SK-N-SH (cell line): ENCODE results near the gene LGALS3. TPM values are rescaled to one million over a fixed set of nuclear protein-coding genes. Genes with fewer than 3 reads are reported as not detected.

ENCODE experiments used
- CTCF ChIA-PET: fragments of 300-600, 350-600 bp; formaldehyde crosslinking; extraction: SDS; loops from one replicate; lab custom pipeline; 2021; lab: Yijun Ruan, JAX
- POLR2A ChIA-PET: fragments of 350-600 bp; sonication (Branson Sonifier 250); formaldehyde crosslinking; extraction: SDS; loops from one replicate; lab custom pipeline; 2020; ENCODE audit warnings: antibody characterized with exemption, inconsistent platforms; lab: Yijun Ruan, JAX
- DNase-seq: peaks from one replicate; pipeline ENCODE4 v3.0.0; 2012
- H2AFZ ChIP-seq: fragments of 200-600 bp; sonication (generic); 2 replicates; pipeline ENCODE4 v1.8.1; 2016; ENCODE audit warnings: antibody characterized with exemption, mild to moderate bottlenecking, low read depth
- H3F3A ChIP-seq: fragments of 200-600 bp; sonication (generic); replicated peaks from 2 replicates; pipeline ENCODE3; 2016; ENCODE audit warnings: antibody characterized with exemption, mild to moderate bottlenecking; ENCODE audit not compliant: insufficient read depth
- H3K27ac ChIP-seq, 2 experiments: fragments of 200-500 bp in 1 of 2; fragments of 200-600 bp in 1 of 2; sonication (Bioruptor generic) in 1 of 2; sonication (generic), shearing (Covaris generic) in 1 of 2; 2 replicates each; pipeline versions ENCODE4 v1.5.1 to v1.6.1; 2014 to 2016; ENCODE audit warnings: low read depth in 2 of 2, inconsistent platforms in 1 of 2, low read length in 1 of 2, mild to moderate bottlenecking in 1 of 2, mixed read lengths in 1 of 2
- H3K27me3 ChIP-seq: fragments of 200-600 bp; sonication (generic), shearing (Covaris generic); 2 replicates; pipeline ENCODE4 v1.6.1; 2016; ENCODE audit warnings: mixed run types; ENCODE audit not compliant: insufficient read depth
- H3K36me3 ChIP-seq, 2 experiments: fragments of 200-500 bp in 1 of 2; fragments of 200-600 bp in 1 of 2; sonication (Bioruptor generic) in 1 of 2; sonication (generic) in 1 of 2; replicated peaks in 1 of 2; 2 replicates each; pipeline versions ENCODE3 to v1.5.1; 2014 to 2016; ENCODE audit warnings: low read length in 1 of 2, mild to moderate bottlenecking in 1 of 2; ENCODE audit not compliant: insufficient read depth in 2 of 2, control insufficient read depth in 1 of 2
- H3K4me1 ChIP-seq, 2 experiments: fragments of 200-500 bp in 1 of 2; fragments of 200-600 bp in 1 of 2; sonication (Bioruptor generic) in 1 of 2; sonication (generic), shearing (Covaris generic) in 1 of 2; 2 replicates each; pipeline versions ENCODE4 v1.5.1 to v1.6.1; 2014 to 2016; ENCODE audit warnings: low read depth in 1 of 2, low read length in 1 of 2, mixed run types in 1 of 2; ENCODE audit not compliant: insufficient read depth in 2 of 2, control insufficient read depth in 1 of 2
- H3K4me2 ChIP-seq: fragments of 200-600 bp; sonication (generic), shearing (Covaris generic); 2 replicates; pipeline ENCODE4 v1.6.1; 2017; ENCODE audit warnings: mixed run types
- H3K4me3 ChIP-seq, 2 experiments: fragments of 200-500 bp in 1 of 2; fragments of 200-600 bp in 1 of 2; sonication (Bioruptor generic) in 1 of 2; sonication (generic), shearing (Covaris generic) in 1 of 2; 2 replicates each; pipeline versions ENCODE4 v1.5.1 to v1.8.1; 2014 to 2016; ENCODE audit warnings: low read depth in 2 of 2, inconsistent platforms in 1 of 2, low read length in 1 of 2, mild to moderate bottlenecking in 1 of 2, mixed read lengths in 1 of 2, moderate library complexity in 1 of 2
- H3K79me2 ChIP-seq: fragments of 200-600 bp; sonication (generic); 2 replicates; pipeline ENCODE4 v1.8.1; 2017; ENCODE audit warnings: mild to moderate bottlenecking; ENCODE audit not compliant: insufficient read depth
- H3K9ac ChIP-seq: fragments of 200-600 bp; sonication (generic); 2 replicates; pipeline ENCODE4 v1.6.1; 2017; ENCODE audit warnings: mixed run types
- H3K9me2 ChIP-seq: fragments of 200-600 bp; sonication (generic); 2 replicates; pipeline ENCODE4 v1.6.1; 2017; ENCODE audit warnings: mixed run types
- H3K9me3 ChIP-seq: fragments of 200-600 bp; sonication (generic); 2 replicates; pipeline ENCODE4 v1.6.1; 2017; ENCODE audit warnings: mixed run types, mild to moderate bottlenecking, moderate library complexity
- H4K20me1 ChIP-seq: fragments of 200-600 bp; sonication (generic); 2 replicates; pipeline ENCODE4 v1.6.1; 2017; ENCODE audit warnings: mild to moderate bottlenecking, mixed run types; ENCODE audit not compliant: insufficient read depth
- CHD2 ChIP-seq: fragments of 150-350 bp; IDR thresholded peaks from 2 replicates; pipeline ENCODE4 v1.6.1; 2018; ENCODE audit warnings: low read length; ENCODE audit not compliant: partially characterized antibody
- ELF1 ChIP-seq: IDR thresholded peaks from 2 replicates; pipeline ENCODE4 v1.4.0; 2012
- FOSL2 ChIP-seq: IDR thresholded peaks from 2 replicates; pipeline ENCODE4 v1.4.0; 2012; ENCODE audit warnings: low read depth, mild to moderate bottlenecking, moderate library complexity, borderline replicate concordance
- FOXJ3 ChIP-seq: sonication (generic); formaldehyde crosslinking; IDR thresholded peaks from 2 replicates; pipeline ENCODE4 v1.5.1; 2020; ENCODE audit warnings: mild to moderate bottlenecking, missing genetic modification reagents
- GABPA ChIP-seq: IDR thresholded peaks from 2 replicates; pipeline ENCODE4 v1.4.0; 2012; ENCODE audit warnings: low read depth, mild to moderate bottlenecking
- JUND ChIP-seq: IDR thresholded peaks from 2 replicates; pipeline ENCODE4 v1.4.0; 2012
- YY1 ChIP-seq: IDR thresholded peaks from 2 replicates; pipeline ENCODE4 v1.4.0; 2012; ENCODE audit warnings: low read depth, mild to moderate bottlenecking
- WGBS: methylation state at CpG from one replicate; pipeline ENCODE4 v1.1.6; 2017; ENCODE audit warnings: low lambda C conversion rate; 5-methylcytosine and 5-hydroxymethylcytosine counted together
- polyA plus RNA-seq, 3 experiments: library from polyadenylated mRNA; depleted of rRNA; stranded (reverse); fragments of >200 nt; gene quantifications; 2 replicates each; pipeline ENCODE4 v1.2.3, GENCODE V29; 2012
- TF ChIP-seq, protein P1 (sequence below): IDR thresholded peaks from 2 replicates; pipeline ENCODE4; 2012
- TF ChIP-seq, protein P2 (sequence below): IDR thresholded peaks from 2 replicates; pipeline ENCODE4 v1.6.1; 2012; ENCODE audit warnings: mild to moderate bottlenecking, low read depth, low read length, moderate library complexity
- TF ChIP-seq, protein P3 (sequence below): IDR thresholded peaks from 2 replicates; pipeline ENCODE4 v1.4.0; 2012; ENCODE audit warnings: low read depth
- TF ChIP-seq, protein P4 (sequence below): fragments of 150-350 bp; IDR thresholded peaks from 2 replicates; pipeline ENCODE4 v1.6.1; 2016; ENCODE audit warnings: mild to moderate bottlenecking, low read depth, low read length

The LGALS3 gene
- polyA plus RNA-seq, 1 of the 3 experiments (the other 2 are of a cell fraction): 59.8 TPM

DNA sequence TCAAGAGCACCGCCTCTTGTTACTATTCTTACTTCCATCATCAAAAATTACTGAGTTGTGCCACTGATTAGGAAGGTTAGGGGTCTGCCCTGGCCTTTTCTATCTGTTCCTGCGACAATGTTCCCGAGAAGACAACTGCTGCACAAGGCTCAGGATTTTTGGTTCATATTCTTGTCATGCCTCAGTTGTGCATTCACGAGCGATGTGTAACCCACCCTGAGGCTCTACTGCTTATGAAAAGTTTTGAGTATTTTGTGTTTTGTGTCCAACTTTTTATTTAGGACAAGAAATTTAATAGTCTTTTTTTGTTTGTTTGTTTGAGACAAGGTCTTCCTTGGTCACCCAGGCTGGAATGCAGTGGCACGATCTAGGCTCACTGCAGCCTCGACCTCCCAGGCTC, 23.1 kb upstream of the LGALS3 start:
- H3K9ac ChIP-seq: no peak overlapping the region
- no peaks in the 10 kb centered on the region for H3K36me3 ChIP-seq
- ChIA-PET POLR2A (no interaction called here), CTCF (no interaction called here)
- WGBS: 97% methylated on average over 7 of the region's 7 CpGs
- no peak overlapping the region for H3K4me3 ChIP-seq
- H3K27me3 ChIP-seq: no peaks in the 10 kb centered on the region
- no peaks in the 10 kb centered on the region for H3K9me2 ChIP-seq
- no peaks in the 10 kb centered on the region for H3K79me2 ChIP-seq
- no peak for DNase-seq
- no peaks in the 10 kb centered on the region for H4K20me1 ChIP-seq
- no peaks in the 10 kb centered on the region for H3K9me3 ChIP-seq
- peaks cover 29% of the 10 kb centered on the region for H3F3A ChIP-seq
- H3K4me1 ChIP-seq: peaks cover 18 to 33% of the 10 kb centered on the region in 2 experiments
- H2AFZ ChIP-seq: no peak overlapping the region
- H3K4me2 ChIP-seq: no peak overlapping the region
- TF ChIP-seq, protein P1, sequence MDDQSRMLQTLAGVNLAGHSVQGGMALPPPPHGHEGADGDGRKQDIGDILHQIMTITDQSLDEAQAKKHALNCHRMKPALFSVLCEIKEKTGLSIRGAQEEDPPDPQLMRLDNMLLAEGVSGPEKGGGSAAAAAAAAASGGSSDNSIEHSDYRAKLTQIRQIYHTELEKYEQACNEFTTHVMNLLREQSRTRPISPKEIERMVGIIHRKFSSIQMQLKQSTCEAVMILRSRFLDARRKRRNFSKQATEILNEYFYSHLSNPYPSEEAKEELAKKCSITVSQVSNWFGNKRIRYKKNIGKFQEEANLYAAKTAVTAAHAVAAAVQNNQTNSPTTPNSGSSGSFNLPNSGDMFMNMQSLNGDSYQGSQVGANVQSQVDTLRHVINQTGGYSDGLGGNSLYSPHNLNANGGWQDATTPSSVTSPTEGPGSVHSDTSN: no peak
- no peak for TF ChIP-seq YY1
- TF ChIP-seq CHD2: no peak
- TF ChIP-seq FOSL2: no peak
- H3K27ac ChIP-seq: no peak overlapping the region

DNA sequence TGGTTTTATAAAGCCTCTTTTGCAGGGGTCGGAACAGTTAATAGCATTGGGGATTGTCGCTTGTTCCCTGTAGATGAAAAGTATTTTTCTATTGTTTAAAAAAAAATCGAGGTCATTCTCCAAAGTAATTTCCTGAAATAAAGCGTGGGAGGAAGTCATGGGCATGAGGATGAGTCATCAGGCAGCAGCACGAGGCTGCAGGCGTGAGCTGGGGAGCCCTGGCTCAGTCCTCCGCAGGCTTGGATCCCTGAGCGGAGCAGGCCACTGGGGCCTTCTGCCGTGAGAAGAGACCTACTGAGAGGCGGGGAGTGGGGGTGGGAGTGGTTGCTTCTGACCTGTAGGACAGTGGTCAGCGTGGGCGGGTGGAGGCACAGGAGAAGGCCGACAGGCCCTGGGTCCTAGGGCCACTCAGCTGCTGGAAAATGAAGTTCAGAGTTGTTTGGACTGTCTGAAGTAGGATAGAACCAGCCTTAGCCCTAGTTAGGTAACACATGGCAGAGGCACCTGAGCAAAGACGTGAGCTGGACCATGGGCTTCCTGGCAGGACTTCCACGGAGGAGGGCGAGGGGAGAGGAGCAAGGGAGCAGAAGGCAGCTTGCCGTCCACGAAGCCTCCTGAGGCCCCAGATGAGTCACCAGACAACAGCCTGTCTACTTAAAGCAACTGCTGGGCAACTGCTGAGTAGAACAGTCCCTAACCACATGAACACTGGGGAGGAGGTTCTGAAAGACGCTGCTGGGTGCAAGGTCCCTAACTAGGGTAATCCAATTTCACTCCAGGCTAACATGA, 21.1 kb upstream of the LGALS3 start:
- DNase-seq: no peak
- TF ChIP-seq, protein P2, sequence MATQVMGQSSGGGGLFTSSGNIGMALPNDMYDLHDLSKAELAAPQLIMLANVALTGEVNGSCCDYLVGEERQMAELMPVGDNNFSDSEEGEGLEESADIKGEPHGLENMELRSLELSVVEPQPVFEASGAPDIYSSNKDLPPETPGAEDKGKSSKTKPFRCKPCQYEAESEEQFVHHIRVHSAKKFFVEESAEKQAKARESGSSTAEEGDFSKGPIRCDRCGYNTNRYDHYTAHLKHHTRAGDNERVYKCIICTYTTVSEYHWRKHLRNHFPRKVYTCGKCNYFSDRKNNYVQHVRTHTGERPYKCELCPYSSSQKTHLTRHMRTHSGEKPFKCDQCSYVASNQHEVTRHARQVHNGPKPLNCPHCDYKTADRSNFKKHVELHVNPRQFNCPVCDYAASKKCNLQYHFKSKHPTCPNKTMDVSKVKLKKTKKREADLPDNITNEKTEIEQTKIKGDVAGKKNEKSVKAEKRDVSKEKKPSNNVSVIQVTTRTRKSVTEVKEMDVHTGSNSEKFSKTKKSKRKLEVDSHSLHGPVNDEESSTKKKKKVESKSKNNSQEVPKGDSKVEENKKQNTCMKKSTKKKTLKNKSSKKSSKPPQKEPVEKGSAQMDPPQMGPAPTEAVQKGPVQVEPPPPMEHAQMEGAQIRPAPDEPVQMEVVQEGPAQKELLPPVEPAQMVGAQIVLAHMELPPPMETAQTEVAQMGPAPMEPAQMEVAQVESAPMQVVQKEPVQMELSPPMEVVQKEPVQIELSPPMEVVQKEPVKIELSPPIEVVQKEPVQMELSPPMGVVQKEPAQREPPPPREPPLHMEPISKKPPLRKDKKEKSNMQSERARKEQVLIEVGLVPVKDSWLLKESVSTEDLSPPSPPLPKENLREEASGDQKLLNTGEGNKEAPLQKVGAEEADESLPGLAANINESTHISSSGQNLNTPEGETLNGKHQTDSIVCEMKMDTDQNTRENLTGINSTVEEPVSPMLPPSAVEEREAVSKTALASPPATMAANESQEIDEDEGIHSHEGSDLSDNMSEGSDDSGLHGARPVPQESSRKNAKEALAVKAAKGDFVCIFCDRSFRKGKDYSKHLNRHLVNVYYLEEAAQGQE: peak; percentile 29; the same call in 1 of the 2 replicates
- TF ChIP-seq GABPA: peak; percentile 31; the same call in 1 of the 2 replicates
- TF ChIP-seq, protein P3, sequence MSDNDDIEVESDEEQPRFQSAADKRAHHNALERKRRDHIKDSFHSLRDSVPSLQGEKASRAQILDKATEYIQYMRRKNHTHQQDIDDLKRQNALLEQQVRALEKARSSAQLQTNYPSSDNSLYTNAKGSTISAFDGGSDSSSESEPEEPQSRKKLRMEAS: peak; percentile 100
- TF ChIP-seq FOSL2: peak; percentile 90
- TF ChIP-seq, protein P4, sequence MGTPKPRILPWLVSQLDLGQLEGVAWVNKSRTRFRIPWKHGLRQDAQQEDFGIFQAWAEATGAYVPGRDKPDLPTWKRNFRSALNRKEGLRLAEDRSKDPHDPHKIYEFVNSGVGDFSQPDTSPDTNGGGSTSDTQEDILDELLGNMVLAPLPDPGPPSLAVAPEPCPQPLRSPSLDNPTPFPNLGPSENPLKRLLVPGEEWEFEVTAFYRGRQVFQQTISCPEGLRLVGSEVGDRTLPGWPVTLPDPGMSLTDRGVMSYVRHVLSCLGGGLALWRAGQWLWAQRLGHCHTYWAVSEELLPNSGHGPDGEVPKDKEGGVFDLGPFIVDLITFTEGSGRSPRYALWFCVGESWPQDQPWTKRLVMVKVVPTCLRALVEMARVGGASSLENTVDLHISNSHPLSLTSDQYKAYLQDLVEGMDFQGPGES: no peak
- no peak for TF ChIP-seq FOXJ3
- TF ChIP-seq JUND: peak; percentile 88
- TF ChIP-seq ELF1: peak; percentile 46; the same call in 1 of the 2 replicates
- TF ChIP-seq, all 33 proteins: peak for 6
- Histone ChIP-seq H3F3A (peaks cover 23% of the 10 kb centered on the region), H3K4me1 (peaks cover 7 to 23% of the 10 kb centered on the region in 2 experiments), H3K4me2 (peak overlapping the region; percentile 31; the same call in 1 of the 2 replicates), H3K9me2 (no peaks in the 10 kb centered on the region), H4K20me1 (no peaks in the 10 kb centered on the region), H2AFZ (peak overlapping the region; percentile 91), H3K79me2 (no peaks in the 10 kb centered on the region), H3K9me3 (no peaks in the 10 kb centered on the region), H3K27ac (peak overlapping the region; percentile 65 to 99), H3K27me3 (no peaks in the 10 kb centered on the region), H3K9ac (peak overlapping the region; percentile 53; the same call in 1 of the 2 replicates), H3K4me3 (no peak overlapping the region), H3K36me3 (no peaks in the 10 kb centered on the region)
- 35% methylated on average over 19 of the region's 19 CpGs for WGBS
- ChIA-PET CTCF (interaction anchor here (1.1 to 1.3 kb wide), 4 partner anchors 10 to 49 kb away, joined by 3 read pairs; no protein-coding TSS in a partner anchor), POLR2A (no interaction called here)
